DMS153 (cell line): ENCODE results near the gene COX19.
"Not testable (repeated sequence)": the region's sequence is repeated elsewhere in the genome, so short reads cannot be mapped to it uniquely, and the experiment has no call there.

Source experiments
- DNase-seq: peaks from one replicate; lab custom pipeline; 2025; lab: John Stamatoyannopoulos, UW

COX19 gene

DNA sequence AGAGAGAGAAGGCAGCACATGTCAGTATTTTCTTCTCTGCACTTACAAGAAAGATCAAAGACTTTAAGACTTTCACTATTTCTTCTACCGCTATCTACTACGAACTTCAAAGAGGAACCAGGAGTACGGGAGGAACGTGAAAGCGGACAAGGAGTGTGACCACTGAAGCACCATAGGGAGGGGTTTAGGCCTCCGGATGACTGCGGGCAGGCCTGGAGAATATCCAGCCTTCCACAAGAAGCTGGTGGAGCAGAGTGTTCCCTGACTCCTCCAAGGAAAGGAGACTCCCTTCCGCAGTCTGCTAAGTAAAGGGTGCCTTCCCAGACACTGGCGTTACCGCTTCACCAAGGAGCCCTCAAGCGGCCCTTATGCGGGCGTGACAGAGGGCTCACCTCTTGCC is 14.4 kb downstream of the COX19 start:
- DNase-seq, result not testable (repeated sequence)

- DNase-seq, result no peak
Observed at GRCh38 chr7:960269-960871, 15.0 kb downstream of the COX19 start.

GRCh38 chr7:959740-960139 is 15.6 kb downstream of the COX19 start:
- not testable (repeated sequence) for DNase-seq

DNA sequence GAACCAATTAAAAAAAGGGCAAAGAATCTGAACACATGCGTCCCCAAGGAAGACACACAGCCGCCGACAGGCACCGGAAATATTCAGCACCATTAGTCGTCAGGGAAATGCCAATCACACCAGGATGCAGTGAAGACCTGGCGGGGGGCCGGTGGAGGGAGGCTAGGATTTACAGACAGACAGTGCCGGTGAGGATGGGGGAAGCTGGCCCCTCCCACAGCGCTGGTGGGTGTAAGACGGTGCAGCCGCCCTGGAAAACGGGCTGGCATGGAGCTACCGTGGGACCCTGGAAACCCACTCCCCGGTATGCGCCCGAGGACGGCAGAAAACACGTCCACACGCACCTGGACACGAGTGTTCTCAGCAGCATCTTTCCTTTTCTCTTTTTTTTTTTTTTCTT is 16.1 kb downstream of the COX19 start:
- no peak for DNase-seq

DNA sequence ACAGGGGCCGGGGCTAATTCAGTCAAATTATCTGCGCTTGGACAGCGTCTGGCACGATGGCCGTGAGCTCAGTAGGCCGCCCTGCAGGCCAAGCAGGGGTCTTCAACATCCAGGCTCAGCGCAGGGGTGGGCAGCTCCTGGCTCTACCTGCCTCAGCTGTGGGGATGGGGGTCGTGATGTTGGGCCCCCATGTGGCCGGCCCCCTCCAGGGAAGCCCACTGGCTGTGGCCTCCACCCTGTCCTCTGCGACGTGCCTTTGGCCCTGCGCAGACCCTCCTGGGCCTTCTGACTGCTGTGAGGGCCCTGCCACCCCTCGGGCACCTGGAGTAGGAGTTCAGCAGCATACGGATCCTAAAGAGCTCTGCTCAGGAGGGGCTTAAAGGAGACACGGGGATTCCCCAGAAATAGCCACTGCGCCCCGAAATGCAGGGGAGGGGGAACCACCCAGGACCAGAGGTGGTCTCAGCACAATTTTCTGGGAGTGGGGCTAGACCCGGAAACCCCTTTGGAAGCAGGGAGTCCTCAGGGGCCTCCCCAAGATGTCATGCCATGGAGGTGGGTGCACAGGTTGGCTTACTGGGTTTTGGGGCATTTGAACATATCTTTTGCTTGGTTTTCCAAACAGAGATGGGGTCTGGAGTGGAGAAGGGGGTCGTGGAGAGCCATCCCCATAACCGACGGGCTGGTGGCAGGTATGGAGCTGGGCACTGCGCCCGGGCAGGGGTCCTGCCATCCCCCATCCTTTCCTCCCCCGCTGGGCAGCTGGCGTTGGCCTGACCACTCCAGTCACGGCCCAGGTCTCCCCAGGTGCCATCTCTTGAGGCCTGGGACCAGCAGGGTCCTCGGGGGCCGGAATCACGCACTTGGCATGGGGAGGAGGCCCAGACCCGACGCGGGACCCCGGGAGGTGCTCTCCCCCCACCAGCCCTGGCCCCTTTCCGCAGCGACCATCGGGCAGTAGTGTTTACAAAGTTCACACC is 16.8 kb downstream of the COX19 start:
- DNase-seq, result no peak

GRCh38 chr7:957418-958220 is 17.7 kb downstream of the COX19 start:
- DNase-seq, result no peak

- DNase-seq, result no peak
Observed at GRCh38 chr7:956031-956430, 19.3 kb downstream of the COX19 start.

GRCh38 chr7:954330-955238 is 20.8 kb downstream of the COX19 start, which contains the start of gene ADAP1:
Gene ADAP1, minus strand, starts transcription at chr7:954680. Its CDS starts 203 bp downstream, at chr7:954477.
- no peak for DNase-seq

- no peak for DNase-seq
Observed at GRCh38 chr7:953547-954327, 21.6 kb downstream of the COX19 start.

DNA sequence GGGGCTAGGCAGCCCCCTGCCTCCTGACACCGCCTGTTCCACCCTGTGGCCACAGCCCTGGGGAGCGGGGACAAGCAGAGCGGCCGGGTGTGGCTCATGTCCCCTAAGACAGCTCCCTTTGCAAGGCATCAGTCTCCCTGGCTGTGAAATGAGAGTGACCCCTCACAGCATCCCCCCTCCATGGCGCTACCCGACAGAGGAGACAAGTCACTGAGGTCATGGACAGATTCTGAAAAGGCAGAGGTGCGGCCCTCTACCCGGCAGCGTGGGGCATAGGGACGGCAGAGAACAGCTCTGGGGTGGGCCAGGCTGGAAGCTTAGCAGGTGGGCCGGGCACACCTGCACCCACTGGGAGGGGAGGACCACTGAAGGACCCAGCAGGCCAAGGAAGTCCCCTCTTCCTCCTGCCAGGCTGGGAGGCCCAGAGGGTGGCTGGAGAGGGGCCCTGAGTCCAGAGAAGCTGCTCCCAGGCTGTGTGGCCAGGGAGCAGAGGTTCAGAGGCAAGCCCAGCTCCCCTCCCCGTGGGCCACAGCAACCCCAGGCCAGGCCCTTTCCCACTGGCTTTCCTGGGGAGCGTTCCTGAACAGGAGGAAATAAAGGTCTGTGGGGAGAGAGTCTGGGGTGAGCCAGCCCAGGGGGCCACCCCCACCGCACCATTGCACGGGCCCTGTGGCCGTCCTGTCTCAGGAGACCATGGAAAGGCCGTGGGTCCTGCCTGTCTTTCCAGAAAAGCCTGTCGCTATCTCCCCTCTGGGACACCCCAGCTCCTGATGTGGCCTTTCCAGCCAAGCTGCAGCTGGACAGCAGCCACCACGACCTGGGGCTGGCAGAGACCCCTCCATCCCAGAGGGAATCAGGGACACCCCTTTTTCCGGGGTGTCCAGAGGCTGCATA is 22.6 kb downstream of the COX19 start:
- no peak for DNase-seq

- no peak for DNase-seq
Observed at GRCh38 chr7:951881-952547, 23.3 kb downstream of the COX19 start.

- DNase-seq, result no peak
Observed at GRCh38 chr7:949021-949934, 26.1 kb downstream of the COX19 start.

GRCh38 chr7:947391-948210 is 27.7 kb downstream of the COX19 start:
- DNase-seq, result no peak

DNA sequence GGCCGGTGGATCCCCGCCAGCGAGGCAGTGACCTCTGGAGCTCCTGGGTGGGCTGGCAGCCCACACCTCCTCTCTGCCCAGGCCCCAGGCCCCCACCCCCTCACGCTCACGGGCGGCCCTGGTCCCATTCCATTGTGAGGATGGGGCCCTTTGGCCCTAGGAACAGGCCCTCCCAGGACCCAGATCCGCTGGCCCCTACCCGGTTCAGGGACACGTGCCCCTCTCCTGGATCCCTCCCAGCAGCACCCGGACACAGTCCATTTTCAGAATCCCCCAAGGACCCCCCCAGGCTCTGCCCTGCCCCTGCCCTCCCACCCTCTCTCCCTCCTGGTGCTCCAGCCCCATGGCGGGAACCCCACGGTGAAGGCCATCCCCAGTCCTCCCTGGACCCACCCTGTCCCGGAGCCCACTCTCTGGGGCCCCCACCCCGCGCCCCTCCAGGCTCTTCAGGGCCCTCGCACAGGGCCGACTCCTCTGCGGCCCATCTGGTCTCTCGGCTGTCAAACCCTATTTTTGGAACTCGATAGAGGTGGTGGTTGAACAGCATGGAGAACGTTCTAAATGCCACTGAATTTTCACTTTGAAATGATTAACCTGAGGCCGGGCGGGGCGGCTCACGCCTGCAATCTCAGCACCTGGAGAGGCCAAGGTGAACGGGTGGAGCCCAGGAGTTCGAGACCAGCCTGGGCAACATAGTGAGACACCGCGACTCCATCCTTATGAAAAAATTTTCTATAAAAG is 28.9 kb downstream of the COX19 start:
- DNase-seq, result no peak

GRCh38 chr7:945556-946255 is 29.6 kb downstream of the COX19 start:
- DNase-seq, result peak; percentile 85

DNA sequence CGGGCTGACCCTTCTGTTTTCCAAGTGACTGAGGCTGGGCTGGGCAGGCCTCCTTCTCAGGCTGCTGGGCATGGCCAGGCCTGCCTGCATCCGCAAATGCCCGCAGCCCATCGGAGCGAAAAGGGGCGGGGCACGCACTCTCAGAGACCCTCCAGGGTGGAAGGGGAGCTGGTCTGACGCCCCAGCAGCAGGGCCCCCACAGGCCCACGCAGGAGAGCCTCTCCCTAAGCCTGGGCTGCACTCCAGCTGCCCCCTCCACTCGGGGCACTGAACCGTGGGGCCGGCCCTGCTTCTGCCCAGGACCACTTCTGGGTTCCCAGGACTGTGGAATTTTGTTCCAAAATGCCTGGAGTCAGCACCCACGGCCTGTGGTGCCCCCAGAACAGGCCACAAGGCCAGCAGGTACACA is 30.2 kb downstream of the COX19 start:
- DNase-seq, result no peak
